Stimulated activated CD8-positive, alpha-beta memory T cell treated with anti-CD3 and anti-CD28 coated beads, Interleukin-2, amount 100 ng/mL, for 48 hours (primary cell): ENCODE data around the gene NPHP3.
"Not testable (repeated sequence)": the region's sequence is repeated elsewhere in the genome, so short reads cannot be mapped to it uniquely, and the experiment has no call there.

Source experiments
- DNase-seq, 2 donors: peaks; one replicate each; pipeline ENCODE4 v3.0.0-alpha.2; 2020; ENCODE audit warnings: low read depth in 2 of 2

The NPHP3 gene

GRCh38 chr3:132645058-132645457 lies 77.2 kb downstream of the NPHP3 start:
- DNase-seq = no peak

GRCh38 chr3:132643366-132643765 lies 78.8 kb downstream of the NPHP3 start:
- no peak for DNase-seq

GRCh38 chr3:132642539-132642847 lies 79.7 kb downstream of the NPHP3 start:
- DNase-seq = no peak

GRCh38 chr3:132641837-132642538 lies 80.2 kb downstream of the NPHP3 start:
- DNase-seq = no peak

GRCh38 chr3:132641427-132641826 lies 80.8 kb downstream of the NPHP3 start:
- DNase-seq = not testable (repeated sequence)

GRCh38 chr3:132638706-132639105 lies 83.5 kb downstream of the NPHP3 start:
- no peak for DNase-seq

- no peak for DNase-seq
Observed at GRCh38 chr3:132637590-132637989, 84.6 kb downstream of the NPHP3 start.

GRCh38 chr3:132635052-132635451 lies 87.2 kb downstream of the NPHP3 start:
- no peak for DNase-seq
